Fibroblast of the conjunctiva (primary cell): ENCODE results near the gene COL26A1.

Source experiments
- DNase-seq: peaks from one replicate; pipeline ENCODE4 v3.0.0-alpha.2; 2010; ENCODE audit warnings: low read depth

The COL26A1 gene

GRCh38 chr7:101534873-101535272 is 172.2 kb downstream of the COL26A1 start:
- DNase-seq = no peak

- no peak for DNase-seq
Observed at GRCh38 chr7:101535351-101535751, 172.7 kb downstream of the COL26A1 start.

DNA sequence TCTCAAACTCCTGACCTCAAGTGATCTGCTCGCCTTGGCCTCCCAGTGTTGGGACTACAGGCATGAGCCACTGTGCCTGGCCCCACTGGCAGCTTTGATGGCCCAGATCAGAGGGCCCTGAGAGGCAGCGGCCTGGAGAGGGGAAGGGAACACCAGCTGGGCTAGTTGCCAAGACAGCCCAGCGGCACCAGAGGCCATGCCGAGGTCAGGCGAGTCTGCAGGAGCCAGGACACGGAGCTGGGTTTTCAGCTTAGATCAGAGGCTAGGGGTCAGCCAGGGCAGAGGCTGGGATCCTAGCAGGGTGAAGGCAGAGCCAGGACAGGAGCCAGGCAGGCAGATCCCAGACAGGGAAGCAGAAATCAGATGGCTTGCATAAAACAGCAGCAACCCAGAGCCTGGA is 173.6 kb downstream of the COL26A1 start:
- DNase-seq = no peak

- no peak for DNase-seq
Observed at GRCh38 chr7:101536668-101537067, 174.0 kb downstream of the COL26A1 start.

DNA sequence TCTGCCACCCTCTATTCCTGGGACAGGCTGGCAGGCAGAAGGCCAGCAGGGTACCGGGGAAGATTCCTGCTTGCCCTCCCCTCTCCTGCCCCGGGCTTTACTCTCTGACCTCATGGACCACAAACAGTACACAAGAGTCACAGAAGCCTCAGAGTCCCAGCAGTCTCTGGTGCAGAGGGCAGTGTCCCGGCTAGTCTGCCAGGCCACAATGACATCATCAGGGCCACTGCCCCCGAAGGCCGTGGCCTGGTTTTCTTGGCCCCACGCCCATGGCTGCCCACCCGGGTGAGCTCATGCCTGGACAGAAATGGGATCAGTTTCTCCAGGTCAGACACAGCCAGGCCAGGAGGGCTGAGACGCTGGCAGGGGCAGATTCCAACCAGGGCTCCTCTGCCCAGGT is 174.5 kb downstream of the COL26A1 start:
- DNase-seq = no peak

DNA sequence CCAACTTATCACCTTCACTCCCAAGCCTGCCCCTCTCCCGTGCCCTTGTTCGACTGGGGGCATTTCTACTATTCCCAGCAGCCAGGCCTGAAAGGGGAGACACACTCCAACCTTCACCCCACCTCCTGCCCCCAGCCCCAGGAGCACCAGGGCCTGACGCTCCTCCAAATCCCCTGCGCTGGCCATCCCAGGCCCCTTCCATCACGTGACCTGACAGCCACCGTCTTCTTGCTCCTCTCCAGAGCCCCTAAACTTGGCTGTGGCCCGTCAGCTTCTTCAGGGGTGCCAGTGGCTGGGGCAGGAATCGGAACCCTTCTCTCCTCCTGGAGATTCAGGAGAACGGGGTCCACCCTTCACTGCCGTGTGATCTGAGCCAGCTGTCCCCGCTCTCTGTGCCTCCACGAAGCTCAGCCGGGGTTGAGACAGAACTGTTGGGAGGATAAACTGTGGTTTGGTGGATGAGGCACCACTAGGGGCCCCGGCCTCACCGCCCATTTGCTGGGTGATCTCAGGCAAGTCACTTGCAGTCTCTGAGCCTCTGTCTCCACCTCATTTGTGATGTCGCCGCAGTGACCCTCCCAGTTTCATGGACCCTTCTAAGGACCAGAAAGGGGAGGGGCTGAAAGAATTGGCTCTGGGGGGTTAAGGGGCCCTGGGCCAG is 175.4 kb downstream of the COL26A1 start:
- no peak for DNase-seq

DNA sequence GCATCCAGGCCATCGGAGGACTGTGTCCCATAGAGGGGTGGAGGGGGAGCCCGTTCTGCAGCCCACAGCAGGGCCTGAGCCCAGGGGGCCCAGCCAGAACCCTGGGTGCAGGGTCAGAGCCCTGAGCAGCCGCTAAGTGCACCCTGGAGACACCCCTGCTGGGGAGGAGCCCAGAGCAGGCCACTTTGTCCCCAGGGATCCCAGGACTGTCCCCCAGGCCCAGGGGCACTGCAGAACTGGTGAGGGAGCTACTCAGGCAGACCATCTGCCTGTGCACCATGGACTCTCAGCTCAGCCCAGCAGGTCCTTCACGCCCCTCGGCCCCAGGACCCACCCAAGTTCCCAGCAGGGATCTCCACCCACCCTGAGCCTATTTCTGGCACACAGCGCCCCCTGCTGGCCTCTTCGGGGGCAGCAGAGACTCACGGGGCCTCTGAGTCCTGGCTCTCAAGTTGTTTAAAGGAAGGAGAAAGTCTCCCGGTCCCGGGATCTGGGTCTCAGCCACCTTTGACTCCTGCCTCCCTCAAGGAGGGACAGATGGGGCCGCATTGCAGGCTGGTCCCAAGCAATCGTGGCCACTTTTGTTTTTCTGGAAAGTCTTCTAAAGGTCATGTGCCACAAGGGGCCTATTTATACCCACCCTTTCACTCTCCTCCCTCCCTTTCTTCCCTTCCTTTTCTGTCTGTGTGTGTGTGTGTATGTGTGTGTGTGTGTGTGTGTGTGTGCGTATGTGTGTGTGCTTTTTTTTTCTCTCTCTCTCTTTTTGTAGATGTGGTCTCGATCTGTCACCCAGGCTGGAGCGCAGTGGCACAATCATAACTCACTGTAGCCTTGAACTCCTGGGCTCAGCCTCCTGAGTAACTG is 176.2 kb downstream of the COL26A1 start:
- DNase-seq = no peak

GRCh38 chr7:101539784-101540183 is 177.1 kb downstream of the COL26A1 start:
- no peak for DNase-seq

- no peak for DNase-seq
Observed at GRCh38 chr7:101542527-101543241, 180.0 kb downstream of the COL26A1 start.

- DNase-seq = no peak
Observed at GRCh38 chr7:101543242-101543766, 180.6 kb downstream of the COL26A1 start.

DNA sequence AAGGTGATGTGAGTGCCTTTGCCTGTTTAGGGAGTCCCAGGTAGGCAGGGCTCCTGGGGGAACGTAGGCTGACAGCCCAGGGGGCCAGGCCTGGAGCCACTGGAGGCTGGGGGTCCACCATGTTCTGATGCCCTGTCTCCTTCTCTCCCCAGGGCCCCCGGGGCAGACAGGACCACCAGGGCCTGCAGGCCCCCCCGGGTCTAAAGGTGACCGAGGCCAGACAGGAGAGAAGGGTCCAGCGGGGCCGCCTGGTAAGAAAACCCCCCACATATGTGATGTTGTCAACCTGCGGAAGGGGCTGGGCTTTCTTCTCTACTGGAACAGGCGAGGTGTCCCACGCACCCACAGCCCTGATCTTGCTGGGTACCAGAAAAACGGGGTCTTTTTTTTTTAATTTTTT is 181.2 kb downstream of the COL26A1 start:
- no peak for DNase-seq

DNA sequence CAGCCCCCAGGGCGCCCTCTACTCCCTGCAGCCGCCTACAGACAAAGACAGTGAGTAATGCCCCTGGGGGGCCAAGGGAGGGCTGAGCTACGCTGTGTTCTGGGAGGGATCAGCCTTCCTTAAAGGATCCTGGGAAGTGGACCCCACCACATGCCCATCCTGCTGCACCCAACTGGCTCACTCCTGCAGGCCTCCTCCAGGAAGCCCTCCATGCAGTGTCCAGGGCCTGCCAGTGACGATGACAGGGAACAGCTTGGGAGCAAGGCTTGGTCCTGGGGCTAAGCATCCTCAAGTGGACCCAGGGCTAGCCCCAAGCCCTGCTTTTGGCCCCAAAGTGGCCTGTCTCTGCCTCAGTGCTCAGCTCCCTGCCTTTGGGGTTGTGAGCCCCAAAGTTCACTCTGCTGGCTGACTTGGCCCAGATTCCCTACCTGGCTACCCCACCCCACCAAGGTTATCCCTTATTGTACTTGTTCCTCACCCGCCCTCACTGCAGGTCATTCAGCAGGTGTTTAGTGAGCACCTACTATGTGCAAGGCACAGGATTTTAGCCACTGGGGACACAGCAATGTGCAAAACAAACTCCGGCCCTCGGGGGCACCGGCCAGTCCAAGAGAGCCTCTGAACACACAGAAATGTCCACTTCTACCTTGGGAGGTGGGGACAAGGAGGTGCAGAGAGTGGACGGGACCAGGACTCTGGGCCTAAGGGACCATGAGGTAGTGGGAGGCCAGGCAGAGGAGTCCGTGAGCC is 182.9 kb downstream of the COL26A1 start:
- DNase-seq = no peak

DNA sequence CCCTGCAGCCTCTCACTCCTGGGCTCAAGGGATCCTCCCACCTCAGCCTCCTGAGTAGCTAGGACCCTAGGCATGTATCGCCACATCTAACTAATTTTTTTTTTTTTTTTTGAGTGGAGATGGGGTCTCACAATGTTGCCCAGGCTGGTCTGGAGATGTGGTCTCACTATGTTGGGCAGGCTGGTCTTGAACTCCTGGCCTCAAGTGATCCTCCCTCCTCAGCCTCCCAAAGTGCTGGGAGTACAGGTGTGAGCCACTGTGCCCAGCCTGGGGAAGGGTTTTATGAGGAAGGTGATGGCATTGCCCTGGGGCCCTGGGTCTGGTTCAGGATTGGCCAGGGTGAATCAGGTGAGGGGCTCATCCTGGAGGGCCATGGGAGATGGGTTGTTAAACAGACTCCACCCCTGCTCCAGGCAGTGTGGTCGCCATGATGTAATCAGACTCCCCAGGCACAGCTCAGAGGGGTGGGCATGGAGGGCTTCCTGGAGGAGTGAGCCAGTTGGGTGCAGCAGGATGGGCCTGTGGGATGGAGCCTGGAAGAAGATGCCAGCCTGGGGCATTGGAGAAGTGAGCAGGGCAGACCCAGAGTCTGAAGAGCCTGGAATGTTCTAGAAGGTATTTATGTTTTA is 183.7 kb downstream of the COL26A1 start:
- no peak for DNase-seq

DNA sequence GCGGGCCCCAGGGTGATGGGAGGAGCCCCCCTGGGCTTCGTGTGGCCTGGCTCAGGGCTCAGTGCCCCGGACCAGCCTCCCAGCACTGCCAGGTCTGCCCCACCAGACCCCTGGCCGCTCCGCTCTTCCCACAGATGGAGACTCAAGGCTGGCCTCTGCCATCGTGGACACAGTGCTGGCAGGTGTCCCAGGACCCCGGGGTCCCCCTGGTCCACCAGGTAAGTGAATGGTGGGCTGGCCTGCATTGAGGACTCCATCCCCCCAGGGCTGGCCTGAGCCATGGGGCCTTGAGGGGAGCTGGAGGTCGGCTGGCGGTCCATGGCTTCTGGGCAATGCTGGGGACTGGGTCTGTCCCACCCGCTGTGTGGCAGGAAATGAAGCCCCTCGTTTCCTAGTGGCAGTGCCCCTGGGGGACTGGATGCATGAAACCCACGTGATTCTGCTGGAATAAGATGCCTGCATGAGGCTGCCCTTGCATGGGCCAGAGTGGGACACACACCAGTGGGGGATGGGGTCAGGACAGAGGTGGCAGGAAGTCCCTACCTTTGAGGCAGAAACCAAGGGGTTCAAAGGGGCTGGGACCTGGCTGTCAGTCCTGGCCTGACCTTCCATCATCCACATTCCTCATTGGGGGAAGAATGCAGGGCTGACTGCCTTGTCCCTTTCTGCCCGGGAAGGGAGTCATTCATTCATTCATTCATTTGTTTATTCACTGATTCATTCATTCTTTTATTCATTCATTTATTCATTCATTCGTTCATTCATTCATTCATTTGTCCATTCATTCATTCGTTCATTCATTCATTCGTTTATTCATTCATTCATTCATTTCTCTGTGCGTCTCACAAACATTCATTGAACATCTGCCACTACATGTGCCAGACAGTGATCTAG is 184.6 kb downstream of the COL26A1 start:
- no peak for DNase-seq

DNA sequence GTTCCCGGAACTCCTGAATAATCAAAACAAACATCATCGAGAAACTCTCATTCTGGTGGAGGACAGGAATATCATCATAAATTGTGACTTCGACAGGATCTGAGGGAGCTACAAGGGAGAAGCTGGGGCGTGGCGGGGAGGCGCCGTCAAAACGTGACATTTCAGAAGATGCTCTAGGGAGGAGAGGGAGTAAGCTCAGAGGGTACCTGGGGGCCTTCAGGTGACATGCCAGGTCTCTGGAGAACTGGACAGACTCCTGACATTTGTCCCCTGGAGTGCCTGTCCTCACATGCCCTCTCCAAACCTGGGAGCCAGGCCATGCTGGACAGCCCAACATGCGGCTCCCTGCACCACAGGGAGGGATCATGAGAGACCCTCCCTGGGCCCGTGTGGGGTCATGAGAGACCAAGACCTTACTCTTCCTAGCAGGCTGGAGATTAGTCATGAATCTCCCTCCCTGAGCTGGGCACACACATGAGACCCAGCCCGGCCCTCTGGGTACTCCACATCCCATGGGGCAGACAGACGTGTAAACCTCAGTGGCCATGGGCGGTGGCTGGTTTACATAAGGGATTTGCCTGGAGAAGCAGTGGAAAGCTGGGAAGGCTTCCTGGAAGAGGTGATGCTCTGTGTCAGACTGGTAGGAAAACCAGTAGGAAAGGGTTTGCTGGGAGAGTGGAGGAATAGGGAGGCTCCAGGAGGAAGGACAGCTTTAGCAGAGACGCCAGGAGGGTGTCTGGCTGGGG is 185.4 kb downstream of the COL26A1 start:
- no peak for DNase-seq

- DNase-seq = no peak
Observed at GRCh38 chr7:101549734-101550133, 187.1 kb downstream of the COL26A1 start.

DNA sequence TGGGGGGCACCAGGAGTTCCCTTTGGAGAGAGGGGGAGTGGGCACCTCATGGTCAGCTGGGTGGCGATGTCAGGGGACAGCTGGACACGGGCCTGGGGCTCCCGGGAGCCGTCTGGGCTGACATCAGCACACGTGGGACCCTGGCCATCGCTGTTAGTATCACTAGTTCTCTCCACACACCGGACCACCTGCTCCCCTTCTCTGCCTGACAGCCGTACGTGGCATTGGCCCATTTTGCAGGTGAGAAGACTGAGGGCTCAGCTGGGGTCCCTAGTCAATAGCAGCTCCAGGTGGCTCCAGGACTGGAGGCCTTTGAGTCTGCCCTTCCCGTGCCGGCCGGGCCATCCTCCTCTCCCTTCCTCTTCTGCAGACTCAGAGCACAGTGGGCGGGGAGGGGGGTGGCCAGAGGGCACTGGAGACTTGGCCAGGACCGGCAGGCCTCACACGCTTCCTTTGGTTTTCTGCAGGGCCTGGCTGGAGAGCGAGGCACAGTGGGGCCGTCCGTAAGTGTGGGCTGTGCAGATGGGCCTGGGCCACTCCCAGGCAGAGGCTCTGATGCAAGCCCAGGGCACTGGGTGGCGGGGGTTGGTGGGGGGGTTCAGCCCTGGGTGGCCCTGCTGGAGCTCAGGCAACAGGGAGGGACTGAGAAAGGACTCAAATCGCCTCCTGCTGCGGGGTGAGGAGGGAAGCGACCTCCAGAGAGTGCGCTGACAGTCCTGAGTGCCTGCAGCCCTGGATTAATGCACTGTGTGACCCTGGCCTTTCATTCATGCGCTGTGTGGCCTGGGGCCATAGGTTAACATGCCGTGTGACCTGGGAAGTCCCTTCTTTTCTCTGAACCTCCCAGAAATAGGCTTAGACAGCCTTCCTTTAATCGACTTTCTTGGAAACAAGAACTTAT is 188.2 kb downstream of the COL26A1 start:
- DNase-seq = no peak

GRCh38 chr7:101553018-101553770 is 190.5 kb downstream of the COL26A1 start:
- no peak for DNase-seq
